Gastrocnemius medialis (tissue), 4 donors: Measurements from ENCODE around the gene CRK. TPM values are rescaled to one million over a fixed set of nuclear protein-coding genes. Genes with fewer than 3 reads are reported as not detected.
A peak's percentile ranks its signal among the peaks of the same experiment; 100 is the strongest.
"Not testable (repeated sequence)": the region's sequence is repeated elsewhere in the genome, so short reads cannot be mapped to it uniquely, and the experiment has no call there.

Source experiments
- ATAC-seq, 2 donors: fragments of 150-250 bp; one replicate each; pipeline ENCODE4 v1.9.1; 2016
- DNase-seq, 2 donors: peaks; one replicate each; pipeline ENCODE4 v3.0.0-alpha.2; 2019
- H3K27ac ChIP-seq, 4 donors: fragments of 200-600 bp; sonication (generic); 1 replicate in 1 of 4; 2 replicates in 3 of 4; pipeline ENCODE4 v1.5.1; 2016 to 2018; ENCODE audit warnings: mild to moderate bottlenecking in 2 of 4, moderate library complexity in 1 of 4
- H3K27me3 ChIP-seq, 3 donors: fragments of 200-600 bp; sonication (generic) in 2 of 3; 1 replicate in 1 of 3; 2 replicates in 2 of 3; pipeline versions ENCODE4 v1.5.1 to v1.6.0; 2016 to 2019; ENCODE audit warnings: mild to moderate bottlenecking in 1 of 3, moderate library complexity in 1 of 3
- H3K36me3 ChIP-seq, 2 donors: fragments of 200-600 bp; sonication (generic) in 1 of 2; one replicate each; pipeline ENCODE4 v1.5.1; 2017 to 2018
- H3K4me1 ChIP-seq, 2 donors: fragments of 200-600 bp; sonication (generic) in 1 of 2; one replicate each; pipeline ENCODE4 v1.5.1; 2016 to 2017; ENCODE audit warnings: mild to moderate bottlenecking in 2 of 2
- H3K4me3 ChIP-seq, 4 donors: fragments of 200-600 bp; sonication (generic) in 3 of 4; 1 replicate in 1 of 4; 2 replicates in 3 of 4; pipeline ENCODE4 v1.5.1; 2016 to 2019; ENCODE audit warnings: mild to moderate bottlenecking in 2 of 4
- H3K9me3 ChIP-seq, 3 donors: fragments of 200-600 bp; sonication (generic) in 2 of 3; 1 replicate in 1 of 3; 2 replicates in 2 of 3; pipeline ENCODE4 v1.5.1; 2016 to 2019
- POLR2A ChIP-seq, 2 donors: fragments of 450-650 bp; IDR thresholded peaks; one replicate each; pipeline ENCODE4 v1.6.1; 2017; ENCODE audit warnings: antibody characterized with exemption in 2 of 2, mild to moderate bottlenecking in 2 of 2, moderate library complexity in 2 of 2
- in situ Hi-C, 4 donors: fragments of 200-750 bp; cut with MboI; loops; one replicate each; pipeline versions ENCODE4 v1.15.0 to v1.8.0; 2017; ENCODE audit warnings: low sequenced_read_pairs in 4 of 4
- intact Hi-C: fragments of 100-400 bp; cut with DNase I; formaldehyde crosslinking; loops from one replicate; pipeline ENCODE4 v1.15.1; 2023; ENCODE audit warnings: low total_unique reads
- total RNA-seq, 4 donors: library from RNA; depleted of rRNA; stranded (reverse); fragments of >200 nt; gene quantifications; one replicate each; pipeline versions ENCODE4 v1.1.0 to v1.2.3, GENCODE V29; 2016
- TF ChIP-seq, protein P1 (sequence below), 5 experiments: fragments of 450-650 bp in 3 of 5; fragments of 200-600 bp in 2 of 5; sonication (generic) in 2 of 5; IDR thresholded peaks in 4 of 5; conservative IDR thresholded peaks in 1 of 5; 1 replicate in 4 of 5; 2 replicates in 1 of 5; pipeline ENCODE4 v1.5.1; 2016 to 2019; ENCODE audit warnings: antibody characterized with exemption in 5 of 5, mild to moderate bottlenecking in 3 of 5, moderate library complexity in 3 of 5

CRK gene
- total RNA-seq, 4 donors from 2014 or later, result 48.6 to 64.6 (median 56.7) TPM

GRCh38 chr17:1399679-1400512 is 56.1 kb downstream of the CRK start, which contains the start of gene YWHAE:
Gene YWHAE, minus strand, starts transcription at chr17:1400222. Its CDS starts 112 bp downstream, at chr17:1400110.
- Histone ChIP-seq H3K9me3 (no peaks in the 10 kb centered on the region), H3K27me3 (no peaks in the 10 kb centered on the region), H3K4me1 (peaks cover 30 to 37% of the 10 kb centered on the region in 2 donors), H3K36me3 (no peaks in the 10 kb centered on the region), H3K4me3 (peak within 1 kb of the TSS; percentile 82 to 96 (median 92)), H3K27ac (peak within 1 kb of the TSS; percentile 96 to 100 (median 98))
- intact Hi-C loops, result loop anchor here (2.0 kb wide), 2 partner anchors 23 to 57 kb away; partner anchors contain the start of gene CRK
- ATAC-seq, result peak; percentile 82 to 83
- peak; percentile 96 to 98 for DNase-seq
- in situ Hi-C loops, result loop anchor here in 1 of 4 donors (10.0 kb wide), 1 partner anchor 55 kb away; the partner anchor contains the start of gene CRK
- TF ChIP-seq, protein P1, sequence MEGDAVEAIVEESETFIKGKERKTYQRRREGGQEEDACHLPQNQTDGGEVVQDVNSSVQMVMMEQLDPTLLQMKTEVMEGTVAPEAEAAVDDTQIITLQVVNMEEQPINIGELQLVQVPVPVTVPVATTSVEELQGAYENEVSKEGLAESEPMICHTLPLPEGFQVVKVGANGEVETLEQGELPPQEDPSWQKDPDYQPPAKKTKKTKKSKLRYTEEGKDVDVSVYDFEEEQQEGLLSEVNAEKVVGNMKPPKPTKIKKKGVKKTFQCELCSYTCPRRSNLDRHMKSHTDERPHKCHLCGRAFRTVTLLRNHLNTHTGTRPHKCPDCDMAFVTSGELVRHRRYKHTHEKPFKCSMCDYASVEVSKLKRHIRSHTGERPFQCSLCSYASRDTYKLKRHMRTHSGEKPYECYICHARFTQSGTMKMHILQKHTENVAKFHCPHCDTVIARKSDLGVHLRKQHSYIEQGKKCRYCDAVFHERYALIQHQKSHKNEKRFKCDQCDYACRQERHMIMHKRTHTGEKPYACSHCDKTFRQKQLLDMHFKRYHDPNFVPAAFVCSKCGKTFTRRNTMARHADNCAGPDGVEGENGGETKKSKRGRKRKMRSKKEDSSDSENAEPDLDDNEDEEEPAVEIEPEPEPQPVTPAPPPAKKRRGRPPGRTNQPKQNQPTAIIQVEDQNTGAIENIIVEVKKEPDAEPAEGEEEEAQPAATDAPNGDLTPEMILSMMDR (IDR thresholded peaks at IDR 0.05 in 4 of 5, conservative IDR thresholded peaks at IDR 0.05 in 1 of 5), result no peak
- TF ChIP-seq POLR2A (IDR thresholded peaks at IDR 0.05), result peak; percentile 96 to 97

GRCh38 chr17:1398931-1399678 is 56.9 kb downstream of the CRK start:
- in situ Hi-C loops, result no loop called here
- intact Hi-C loops, result no loop called here
- no peaks in the 10 kb centered on the region for H3K36me3 ChIP-seq

GRCh38 chr17:1398028-1398427 is 58.0 kb downstream of the CRK start:
- no peaks in the 10 kb centered on the region for H3K36me3 ChIP-seq
- H3K4me1 ChIP-seq, result peaks cover 48 to 54% of the 10 kb centered on the region in 2 donors
- intact Hi-C loops (no loop called here), in situ Hi-C loops (no loop called here)
- H3K27ac ChIP-seq, result peak overlapping the region; percentile 96 to 100 (median 98)
- H3K27me3 ChIP-seq, result no peaks in the 10 kb centered on the region
- ATAC-seq (no peak), DNase-seq (peak in 1 of 2 donors; percentile 1)
- no peaks in the 10 kb centered on the region for H3K9me3 ChIP-seq
- peak overlapping the region; percentile 82 to 96 (median 92) for H3K4me3 ChIP-seq
- TF ChIP-seq POLR2A (IDR thresholded peaks at IDR 0.05), result no peak
- TF ChIP-seq, protein P1 (IDR thresholded peaks at IDR 0.05 in 4 of 5, conservative IDR thresholded peaks at IDR 0.05 in 1 of 5), result no peak

More at GRCh38 chr17:1398931-1399678, 56.9 kb downstream of the CRK start:
- ATAC-seq (peak; percentile 10 to 22), DNase-seq (no peak)
- Histone ChIP-seq H3K27ac (peak overlapping the region; percentile 96 to 100 (median 98)), H3K9me3 (no peaks in the 10 kb centered on the region), H3K27me3 (no peaks in the 10 kb centered on the region), H3K4me3 (peak overlapping the region; percentile 82 to 96 (median 92)), H3K4me1 (peaks cover 38 to 44% of the 10 kb centered on the region in 2 donors)
- TF ChIP-seq, protein P1 (IDR thresholded peaks at IDR 0.05 in 4 of 5, conservative IDR thresholded peaks at IDR 0.05 in 1 of 5), result no peak
- no peak for TF ChIP-seq POLR2A (IDR thresholded peaks at IDR 0.05)

DNA sequence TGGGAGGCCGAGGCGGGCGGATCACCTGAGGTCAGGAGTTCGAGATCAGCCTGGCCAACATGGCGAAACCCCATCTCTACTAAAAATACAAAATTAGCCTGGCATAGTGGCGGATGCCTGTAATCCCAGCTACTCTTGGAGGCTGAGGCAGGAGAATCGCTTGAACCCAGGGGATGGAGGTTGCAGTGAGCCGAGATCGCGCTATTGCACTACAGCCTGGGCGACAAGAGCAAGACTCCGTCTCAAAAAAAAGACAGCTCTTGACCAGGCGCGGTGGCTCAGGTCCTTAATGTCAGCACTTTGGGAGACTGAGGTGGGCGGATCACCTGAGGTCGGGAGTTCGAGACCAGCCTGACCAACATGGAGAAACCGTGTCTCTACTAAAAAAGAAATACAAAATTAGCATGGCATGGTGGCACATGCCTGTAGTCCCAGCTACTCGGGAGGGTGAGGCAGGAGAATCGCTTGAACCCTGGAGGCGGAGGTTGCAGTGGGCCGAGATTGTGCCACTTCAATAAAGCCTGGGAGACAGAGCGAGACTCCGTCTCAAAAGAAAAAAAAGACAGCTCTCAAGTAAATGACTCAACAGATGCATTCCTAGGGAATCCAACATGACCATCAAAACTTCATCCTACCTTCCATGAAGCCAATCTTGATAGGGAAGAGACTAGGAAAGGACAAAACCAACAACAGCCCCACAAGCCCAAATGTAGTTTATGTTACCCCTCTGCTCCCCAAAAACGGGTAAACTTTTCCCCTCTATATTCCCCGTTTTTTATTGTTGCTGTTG is 60.0 kb downstream of the CRK start:
- H3K4me3 ChIP-seq, intact Hi-C loops, in situ Hi-C loops, DNase-seq, H3K27me3 ChIP-seq, H3K9me3 ChIP-seq, ATAC-seq, H3K36me3 ChIP-seq: not testable (repeated sequence)
- Histone ChIP-seq H3K4me1 (peaks cover 68 to 73% of the 10 kb centered on the region in 2 donors), H3K27ac (peak overlapping the region; percentile 96 to 100 (median 98))
